Glutamatergic neuron (in vitro differentiated cells): Measurements from ENCODE around the gene SRRM3. TPM values are rescaled to one million over a fixed set of nuclear protein-coding genes. Genes with fewer than 3 reads are reported as not detected.
"Not testable (repeated sequence)": the region's sequence is repeated elsewhere in the genome, so short reads cannot be mapped to it uniquely, and the experiment has no call there.

Source experiments
- DNase-seq: peaks from one replicate; pipeline ENCODE4 v3.0.0; 2022
- H3K27ac Mint-ChIP-seq: one replicate; pipeline ENCODE4 v1.8.0; 2020; ENCODE audit warnings: mild to moderate bottlenecking, mixed read lengths, inconsistent platforms; ENCODE audit not compliant: unreplicated experiment
- H3K27me3 Mint-ChIP-seq: one replicate; pipeline ENCODE4 v1.8.0; 2020; ENCODE audit warnings: mild to moderate bottlenecking, moderate library complexity, mixed read lengths, inconsistent platforms; ENCODE audit not compliant: unreplicated experiment
- H3K36me3 Mint-ChIP-seq: one replicate; pipeline ENCODE4 v1.8.0; 2020; ENCODE audit warnings: mild to moderate bottlenecking, mixed read lengths, inconsistent platforms; ENCODE audit not compliant: unreplicated experiment
- H3K4me1 Mint-ChIP-seq: one replicate; pipeline ENCODE4 v1.8.0; 2020; ENCODE audit warnings: mild to moderate bottlenecking, low read depth, mixed read lengths, inconsistent platforms; ENCODE audit not compliant: unreplicated experiment
- H3K4me3 Mint-ChIP-seq: one replicate; pipeline ENCODE4 v1.8.0; 2020; ENCODE audit warnings: mild to moderate bottlenecking, mixed read lengths, inconsistent platforms; ENCODE audit not compliant: unreplicated experiment
- H3K9me3 Mint-ChIP-seq: one replicate; pipeline ENCODE4 v1.8.0; 2020; ENCODE audit warnings: mild to moderate bottlenecking, moderate library complexity, mixed read lengths, inconsistent platforms; ENCODE audit not compliant: unreplicated experiment
- CTCF ChIP-seq: fragments of 200-600 bp; sonication (generic); IDR thresholded peaks from one replicate; pipeline ENCODE4 v1.5.0; 2021; ENCODE audit not compliant: partially characterized antibody, unreplicated experiment
- total RNA-seq: library from RNA; stranded (reverse); fragmentation: NEBNext Ultra II Directional; extraction: Animal tissue kit (Norgen Biotek cat#: 25700); gene quantifications from one replicate; pipeline ENCODE4 v1.2.1, GENCODE V29; 2021; ENCODE audit not compliant: unreplicated experiment

The SRRM3 gene
- total RNA-seq, 1 donor from 2014 or later, result 154 TPM

DNA sequence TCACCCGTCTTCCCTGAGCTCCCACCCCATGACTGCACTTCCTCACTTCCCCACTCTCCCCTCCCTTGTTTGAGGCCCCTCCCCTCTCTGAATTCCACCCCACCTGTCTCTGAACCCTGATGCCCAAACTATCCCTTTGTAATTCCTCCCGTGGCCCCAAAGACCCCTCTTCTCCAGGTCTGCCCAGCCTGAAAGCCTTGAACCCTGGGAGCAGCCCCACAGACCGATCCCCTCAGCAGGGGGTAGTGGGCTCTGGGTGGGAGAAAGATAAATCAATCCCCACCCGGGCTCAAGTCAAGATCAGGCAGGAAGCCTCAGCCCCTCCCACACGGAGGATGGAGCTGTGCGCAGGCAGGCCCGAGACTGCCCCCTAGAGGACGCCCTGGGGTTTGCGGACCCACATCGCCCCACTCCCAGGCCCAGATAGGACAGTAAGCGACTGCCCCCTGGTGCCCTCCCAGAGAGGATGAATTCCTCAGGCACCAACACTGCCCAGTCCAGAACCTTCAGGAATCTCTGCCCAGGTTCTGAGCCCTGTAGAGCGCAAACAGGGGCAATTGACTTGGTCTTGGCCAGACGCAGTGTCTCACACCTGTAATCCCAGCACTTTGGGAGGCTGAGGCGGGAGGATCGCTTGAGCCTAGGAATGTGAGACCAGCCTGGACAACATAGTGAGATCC lies 112.5 kb downstream of the SRRM3 start:
- Mint-ChIP-seq H3K27ac (no peak overlapping the region), H3K9me3 (peaks cover 12% of the 10 kb centered on the region), H3K4me3 (no peak overlapping the region)

DNA sequence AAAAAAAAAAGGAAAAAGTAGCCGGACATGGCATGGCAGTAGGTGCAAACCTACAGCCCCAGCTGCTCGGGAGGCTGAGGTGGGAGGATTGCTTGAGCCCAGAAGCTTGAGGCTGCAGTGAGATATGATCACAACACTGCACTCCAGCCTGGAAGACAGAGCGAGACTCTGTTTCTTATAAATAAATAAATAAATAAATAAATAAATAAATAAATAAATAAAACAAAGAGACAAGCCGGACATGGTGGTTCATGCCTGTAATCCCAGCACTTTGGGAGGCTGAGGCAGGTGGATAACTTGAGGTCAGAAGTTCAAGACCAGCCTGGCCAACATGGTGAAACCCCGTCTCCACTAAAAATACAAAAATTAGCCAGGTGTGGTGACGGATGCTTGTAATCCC lies 113.0 kb downstream of the SRRM3 start:
- not testable (repeated sequence) for H3K4me3 Mint-ChIP-seq
- peaks cover 10% of the 10 kb centered on the region for H3K27me3 Mint-ChIP-seq

More for the DNA sequence above, 112.5 kb downstream of the SRRM3 start:
- DNase-seq, result peak; percentile 98
- peaks cover 10% of the 10 kb centered on the region for H3K27me3 Mint-ChIP-seq
- peaks cover 20% of the 10 kb centered on the region for H3K4me1 Mint-ChIP-seq
- no peaks in the 10 kb centered on the region for H3K36me3 Mint-ChIP-seq
- peak; percentile 97 for TF ChIP-seq CTCF

DNA sequence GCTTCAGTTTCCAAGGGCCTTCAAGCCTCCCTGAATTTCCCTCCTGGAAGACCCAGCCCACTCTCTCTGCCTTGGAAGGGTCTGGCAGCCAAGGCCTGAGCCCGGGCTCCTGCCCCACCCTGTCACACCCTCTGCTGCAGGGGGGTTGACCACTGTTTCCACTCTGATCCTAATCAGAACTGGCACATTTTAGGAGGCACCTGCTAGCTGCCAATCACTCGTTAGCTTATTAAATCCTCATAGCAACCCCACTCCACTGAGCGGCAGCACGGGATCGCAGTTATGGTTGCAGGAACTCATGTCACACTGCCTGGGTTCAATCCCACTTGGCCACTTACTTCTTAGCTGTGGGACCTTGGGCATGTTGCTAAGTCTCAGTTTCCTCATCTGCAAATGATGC lies 113.7 kb downstream of the SRRM3 start:
- Mint-ChIP-seq H3K4me1 (peaks cover 21% of the 10 kb centered on the region), H3K27ac (no peak overlapping the region), H3K36me3 (no peaks in the 10 kb centered on the region), H3K4me3 (no peak overlapping the region), H3K9me3 (peaks cover 14% of the 10 kb centered on the region), H3K27me3 (peaks cover 10% of the 10 kb centered on the region)
- no peak for TF ChIP-seq CTCF
- no peak for DNase-seq

More for the DNA sequence above, 113.0 kb downstream of the SRRM3 start:
- DNase-seq, H3K27ac Mint-ChIP-seq, H3K36me3 Mint-ChIP-seq: not testable (repeated sequence)
- Mint-ChIP-seq H3K4me1 (peaks cover 20% of the 10 kb centered on the region), H3K9me3 (peaks cover 12% of the 10 kb centered on the region)

- Mint-ChIP-seq H3K4me3 (peak overlapping the region; percentile 93), H3K27me3 (peaks cover 7% of the 10 kb centered on the region), H3K27ac (peak overlapping the region; percentile 99), H3K4me1 (peaks cover 17% of the 10 kb centered on the region), H3K36me3 (no peaks in the 10 kb centered on the region), H3K9me3 (peaks cover 21% of the 10 kb centered on the region)
- no peak for DNase-seq
- TF ChIP-seq CTCF, result no peak
Observed at GRCh38 chr7:76316984-76317781, 115.5 kb downstream of the SRRM3 start.

- Mint-ChIP-seq H3K36me3 (no peaks in the 10 kb centered on the region), H3K4me1 (peaks cover 16% of the 10 kb centered on the region), H3K27ac (peak overlapping the region; percentile 99), H3K4me3 (peak overlapping the region; percentile 93), H3K9me3 (peaks cover 25% of the 10 kb centered on the region), H3K27me3 (peaks cover 7% of the 10 kb centered on the region)
- DNase-seq, result peak; percentile 96
- TF ChIP-seq CTCF, result no peak
Observed at GRCh38 chr7:76317782-76318487, 116.2 kb downstream of the SRRM3 start.
